ENCODE data around the gene RDH16.
"Not testable (repeated sequence)": the region's sequence is repeated elsewhere in the genome, so short reads cannot be mapped to it uniquely, and the experiment has no call there.

Gene RDH16

DNA sequence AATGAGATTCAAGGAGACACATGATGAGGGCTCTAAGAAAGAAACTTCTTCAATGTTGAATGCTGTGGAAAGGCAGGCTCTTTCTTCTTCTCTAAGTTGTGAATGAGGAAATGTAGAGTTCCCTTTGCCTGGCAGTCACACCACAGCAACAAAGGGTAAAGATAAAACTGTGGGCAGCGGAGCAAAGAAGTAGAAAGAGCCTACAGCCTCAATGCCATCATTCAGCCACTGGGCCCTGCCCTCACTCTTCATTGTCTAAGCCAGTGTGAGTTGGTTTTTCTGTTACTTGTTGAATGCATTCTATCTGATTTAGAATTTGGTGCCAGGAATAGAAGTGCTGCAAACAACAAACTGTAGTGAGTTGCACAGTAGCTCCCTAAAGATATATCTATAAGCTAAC, 35.4 kb downstream of the RDH16 start:
- peaks cover 4% of the 10 kb centered on the region for H3K9me3 ChIP-seq
- no peaks in the 10 kb centered on the region for H3K27me3 ChIP-seq
- H4K20me1 ChIP-seq, result no peaks in the 10 kb centered on the region
- no peak overlapping the region for H3K4me3 ChIP-seq
- no peaks in the 10 kb centered on the region for H3K36me3 ChIP-seq
- H3K4me2 ChIP-seq, result no peak overlapping the region
- no peak for TF ChIP-seq Cebpa-rat (IDR thresholded peaks at IDR 0.05)
- H3K4me1 ChIP-seq, result no peaks in the 10 kb centered on the region
- no peak overlapping the region for H3K27ac ChIP-seq
- no peak overlapping the region for H3K9ac ChIP-seq

- Histone ChIP-seq H3K36me3 (no peaks in the 10 kb centered on the region), H3K27me3 (no peaks in the 10 kb centered on the region), H3K4me1 (no peaks in the 10 kb centered on the region), H3K9me3 (peaks cover 4% of the 10 kb centered on the region), H3K4me3 (no peak overlapping the region), H4K20me1 (no peaks in the 10 kb centered on the region), H3K9ac (no peak overlapping the region), H3K4me2 (no peak overlapping the region), H3K27ac (no peak overlapping the region)
- no peak for TF ChIP-seq Cebpa-rat (IDR thresholded peaks at IDR 0.05)
These were observed 36.1 kb downstream of the RDH16 start for GRCh38 chr12:56921346-56921745.

GRCh38 chr12:56918139-56918538, 39.3 kb downstream of the RDH16 start:
- not testable (repeated sequence) for H3K36me3 ChIP-seq, H3K4me2 ChIP-seq, H3K9me3 ChIP-seq, H3K9ac ChIP-seq, H4K20me1 ChIP-seq, H3K4me3 ChIP-seq, H3K27ac ChIP-seq, H3K27me3 ChIP-seq, H3K4me1 ChIP-seq

DNA sequence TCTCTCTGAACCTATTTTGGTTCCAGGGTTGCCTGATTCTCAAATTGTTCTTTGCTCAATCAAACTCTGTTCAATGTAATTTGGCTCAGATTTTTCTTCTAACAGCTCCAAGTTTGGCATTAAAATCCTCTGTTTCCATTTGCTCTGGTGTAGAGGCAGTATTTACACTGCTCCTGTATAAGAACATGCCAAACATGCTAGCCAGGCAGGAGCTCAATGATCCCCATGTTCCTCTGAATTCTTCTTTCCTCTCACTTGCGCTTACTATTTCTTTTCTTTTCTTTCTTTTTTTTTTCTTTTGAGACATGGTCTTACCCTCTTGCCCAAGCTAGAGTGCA, 40.4 kb downstream of the RDH16 start:
- no peaks in the 10 kb centered on the region for H4K20me1 ChIP-seq
- no peak for TF ChIP-seq Cebpa-rat (IDR thresholded peaks at IDR 0.05)
- no peak overlapping the region for H3K4me3 ChIP-seq
- H3K4me1 ChIP-seq, result no peaks in the 10 kb centered on the region
- no peaks in the 10 kb centered on the region for H3K36me3 ChIP-seq
- H3K27me3 ChIP-seq, result no peaks in the 10 kb centered on the region
- no peak overlapping the region for H3K27ac ChIP-seq
- no peak overlapping the region for H3K4me2 ChIP-seq
- no peak overlapping the region for H3K9ac ChIP-seq
- peaks cover 9% of the 10 kb centered on the region for H3K9me3 ChIP-seq

GRCh38 chr12:56916296-56916995, 41.0 kb downstream of the RDH16 start:
- no peaks in the 10 kb centered on the region for H3K4me1 ChIP-seq
- no peak overlapping the region for H3K4me2 ChIP-seq
- no peak overlapping the region for H3K9ac ChIP-seq
- no peak overlapping the region for H3K4me3 ChIP-seq
- H3K36me3 ChIP-seq, result no peaks in the 10 kb centered on the region
- H3K27me3 ChIP-seq, result no peaks in the 10 kb centered on the region
- peaks cover 14% of the 10 kb centered on the region for H3K9me3 ChIP-seq
- H4K20me1 ChIP-seq, result no peaks in the 10 kb centered on the region
- no peak for TF ChIP-seq Cebpa-rat (IDR thresholded peaks at IDR 0.05)
- no peak overlapping the region for H3K27ac ChIP-seq

GRCh38 chr12:56914724-56915123, 42.7 kb downstream of the RDH16 start:
- TF ChIP-seq Cebpa-rat (IDR thresholded peaks at IDR 0.05), result no peak
- H3K36me3 ChIP-seq, result no peaks in the 10 kb centered on the region
- H3K9ac ChIP-seq, result no peak overlapping the region
- no peaks in the 10 kb centered on the region for H4K20me1 ChIP-seq
- H3K9me3 ChIP-seq, result peaks cover 27% of the 10 kb centered on the region
- no peak overlapping the region for H3K27ac ChIP-seq
- no peak overlapping the region for H3K4me2 ChIP-seq
- no peaks in the 10 kb centered on the region for H3K4me1 ChIP-seq
- H3K4me3 ChIP-seq, result no peak overlapping the region
- no peaks in the 10 kb centered on the region for H3K27me3 ChIP-seq

DNA sequence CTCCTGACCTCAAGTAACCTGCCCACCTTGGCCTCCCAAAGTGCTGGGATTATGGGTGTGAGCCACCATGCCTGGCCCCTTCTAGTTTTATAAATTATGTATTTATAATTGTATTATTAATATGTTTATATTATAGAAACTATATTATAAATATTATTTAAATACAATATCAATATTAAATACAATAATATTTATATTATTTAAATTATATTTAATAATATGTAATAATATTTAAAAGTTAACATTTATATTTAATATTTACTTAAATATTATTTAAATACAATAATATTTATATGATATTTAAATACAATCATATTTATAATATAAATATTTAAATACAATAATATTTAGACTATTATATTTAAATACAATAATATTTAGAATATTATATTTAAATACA, 43.2 kb downstream of the RDH16 start:
- no peaks in the 10 kb centered on the region for H4K20me1 ChIP-seq
- no peak overlapping the region for H3K27ac ChIP-seq
- peaks cover 1% of the 10 kb centered on the region; the same call in 1 of the 2 replicates for H3K36me3 ChIP-seq
- H3K4me3 ChIP-seq, result no peak overlapping the region
- H3K4me2 ChIP-seq, result no peak overlapping the region
- H3K4me1 ChIP-seq, result no peaks in the 10 kb centered on the region
- no peak overlapping the region for H3K9ac ChIP-seq
- no peak for TF ChIP-seq Cebpa-rat (IDR thresholded peaks at IDR 0.05)
- peaks cover 32% of the 10 kb centered on the region for H3K9me3 ChIP-seq
- H3K27me3 ChIP-seq, result no peaks in the 10 kb centered on the region

- H3K27ac ChIP-seq, H3K27me3 ChIP-seq, H3K4me1 ChIP-seq: not testable (repeated sequence)
These were observed 48.0 kb downstream of the RDH16 start for GRCh38 chr12:56909403-56909802.

DNA sequence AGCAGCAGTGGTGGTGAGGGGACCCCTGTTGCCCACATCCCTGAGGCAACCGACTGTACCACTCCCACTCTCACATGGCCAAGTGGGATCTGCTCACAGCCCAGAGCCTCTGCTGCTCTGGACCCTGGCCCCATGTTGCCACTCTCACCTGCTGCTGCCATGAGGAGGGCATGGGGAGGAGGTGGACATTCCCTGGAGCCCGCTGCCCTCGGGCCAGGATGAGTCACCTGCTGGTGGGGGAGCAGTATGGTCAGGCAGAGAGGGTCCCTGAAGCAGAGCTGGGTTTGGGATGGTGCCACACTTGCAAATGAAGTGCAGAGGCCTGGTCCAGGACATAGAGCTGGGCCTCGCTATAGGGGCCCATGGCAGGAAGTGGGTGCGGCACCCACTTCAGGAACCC, 49.3 kb downstream of the RDH16 start:
- H3K4me2 ChIP-seq, result no peak overlapping the region

More at GRCh38 chr12:56909403-56909802, 48.0 kb downstream of the RDH16 start:
- H3K9me3 ChIP-seq, result peaks cover 55% of the 10 kb centered on the region
- H3K4me2 ChIP-seq, H4K20me1 ChIP-seq, H3K36me3 ChIP-seq, H3K9ac ChIP-seq, H3K4me3 ChIP-seq: not testable (repeated sequence)

DNA sequence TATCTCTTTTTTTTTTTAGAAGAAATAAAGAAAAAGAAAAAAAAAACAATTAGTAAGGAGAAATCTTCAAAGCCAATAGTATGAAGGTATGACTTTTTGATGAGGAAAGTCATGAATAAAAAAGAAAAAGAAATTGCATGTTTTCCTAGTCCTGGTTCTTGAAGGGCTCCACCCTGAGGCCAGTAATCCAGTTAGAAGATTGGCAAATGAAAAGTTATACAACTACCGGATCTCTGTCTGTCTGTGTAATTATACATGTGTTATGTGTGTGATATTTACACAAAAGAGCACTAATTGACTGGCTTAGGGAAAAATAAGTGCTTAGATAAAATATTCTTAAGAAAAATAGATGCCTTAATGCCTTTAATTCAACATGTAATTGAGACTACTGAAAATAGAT, 51.6 kb downstream of the RDH16 start:
- peaks cover 75% of the 10 kb centered on the region for H3K9me3 ChIP-seq
- no peak overlapping the region for H3K9ac ChIP-seq
- H4K20me1 ChIP-seq, result no peaks in the 10 kb centered on the region
- H3K4me2 ChIP-seq, result no peak overlapping the region
- H3K36me3 ChIP-seq, result peaks cover 9% of the 10 kb centered on the region; the same call in 1 of the 2 replicates
- H3K4me1 ChIP-seq, result no peaks in the 10 kb centered on the region
- no peak overlapping the region for H3K4me3 ChIP-seq
- H3K27me3 ChIP-seq, result no peaks in the 10 kb centered on the region
- H3K27ac ChIP-seq, result no peak overlapping the region
- TF ChIP-seq Cebpa-rat (IDR thresholded peaks at IDR 0.05), result no peak

More for the DNA sequence above, 49.3 kb downstream of the RDH16 start:
- Histone ChIP-seq H4K20me1 (no peaks in the 10 kb centered on the region), H3K9me3 (peaks cover 68% of the 10 kb centered on the region), H3K4me1 (no peaks in the 10 kb centered on the region), H3K27me3 (no peaks in the 10 kb centered on the region), H3K36me3 (peaks cover 9% of the 10 kb centered on the region; the same call in 1 of the 2 replicates), H3K27ac (no peak overlapping the region), H3K4me3 (no peak overlapping the region), H3K9ac (no peak overlapping the region)
- TF ChIP-seq Cebpa-rat (IDR thresholded peaks at IDR 0.05), result no peak

GRCh38 chr12:56903374-56903773, 54.0 kb downstream of the RDH16 start:
- no peak for TF ChIP-seq Cebpa-rat (IDR thresholded peaks at IDR 0.05)
- no peak overlapping the region for H3K9ac ChIP-seq
- no peaks in the 10 kb centered on the region for H3K4me1 ChIP-seq
- no peaks in the 10 kb centered on the region for H3K27me3 ChIP-seq
- no peak overlapping the region for H3K4me3 ChIP-seq
- H3K27ac ChIP-seq, result no peak overlapping the region
- H3K36me3 ChIP-seq, result no peaks in the 10 kb centered on the region
- no peak overlapping the region for H3K4me2 ChIP-seq
- peaks cover 73% of the 10 kb centered on the region for H3K9me3 ChIP-seq
- no peaks in the 10 kb centered on the region for H4K20me1 ChIP-seq
